HG03439 (cell line): ENCODE results near the gene PALMD.

Experiments
- ATAC-seq: cut with Tn5 transposase; IDR thresholded peaks from one replicate; pipeline ENCODE4 v1.9.1; 2021; ENCODE audit warnings: mild to moderate bottlenecking, moderate library complexity; ENCODE audit not compliant: unreplicated experiment

Gene PALMD

DNA sequence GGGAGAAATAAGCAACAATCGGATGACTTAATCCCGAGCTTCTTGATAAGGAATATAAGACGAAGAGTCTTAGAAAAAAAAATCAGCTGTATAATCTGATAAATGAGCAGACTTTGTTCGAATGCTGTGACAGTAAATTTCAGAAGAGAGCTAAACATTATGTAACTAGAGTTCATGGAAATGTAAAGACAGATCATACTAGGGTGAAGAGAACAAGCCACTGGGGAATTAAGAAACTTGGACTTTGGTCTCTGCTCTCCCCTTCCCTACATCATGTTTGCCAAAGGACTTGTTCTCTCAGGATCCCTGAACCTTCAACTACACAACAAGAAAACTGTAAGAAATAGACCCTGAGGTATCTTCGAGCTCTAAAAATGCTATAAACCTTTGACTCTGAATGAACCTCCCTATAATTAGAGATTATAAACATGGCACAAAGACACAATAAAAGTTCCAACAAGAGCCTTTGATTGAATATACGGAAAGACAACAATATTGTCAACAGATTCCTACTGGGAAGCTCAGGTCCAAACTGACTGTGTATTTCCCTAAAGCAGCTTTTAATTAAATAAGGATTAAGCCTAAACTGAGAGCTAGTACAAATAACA lies 93.0 kb downstream of the PALMD start:
- no peak for ATAC-seq

DNA sequence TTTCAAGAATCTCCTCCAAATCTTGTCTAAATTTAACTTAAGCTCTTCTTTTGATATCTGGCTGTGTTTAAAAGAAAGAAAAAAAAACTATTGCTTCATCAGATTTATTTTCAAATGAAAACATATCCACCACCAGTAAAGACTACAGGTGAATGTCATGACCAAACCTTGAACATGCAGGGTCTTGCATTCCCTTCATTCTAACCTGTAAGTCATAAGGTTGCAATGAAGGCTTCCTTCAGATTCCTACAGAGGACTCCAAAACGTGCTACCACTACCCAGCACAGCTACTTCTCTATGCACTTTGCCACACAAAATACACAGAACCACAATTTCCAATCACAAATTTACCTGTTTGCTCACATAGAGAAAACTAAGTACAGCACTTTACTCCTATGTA lies 94.2 kb downstream of the PALMD start:
- no peak for ATAC-seq
